ENCODE data around the gene MCRIP1. TPM values are rescaled to one million over a fixed set of nuclear protein-coding genes. Genes with fewer than 3 reads are reported as not detected.
A peak's percentile ranks its signal among the peaks of the same experiment; 100 is the strongest.

MCRIP1 gene
- total RNA-seq, 1 donor from 2014 or later = 64.1 TPM

GRCh38 chr17:81843713-81844326 lies 10.7 kb upstream of the MCRIP1 start:
- intact Hi-C loops (cut with DNase I) = no loop called here
- Histone ChIP-seq H3K9me3 (no peaks in the 10 kb centered on the region), H3K4me1 (peaks cover 34% of the 10 kb centered on the region), H3K4me3 (no peak overlapping the region), H3K27ac (no peak overlapping the region), H3K36me3 (peaks cover 4 to 53% of the 10 kb centered on the region in 2 donors), H3K27me3 (no peaks in the 10 kb centered on the region)
- DNase-seq (ENCODE audit: extremely low spot score in 2 of 2) = no peak
- TF ChIP-seq CTCF (IDR thresholded peaks at IDR 0.05) = no peak
- no peak for TF ChIP-seq POLR2AphosphoS5 (IDR thresholded peaks at IDR 0.05; ENCODE audit: insufficient read depth in 1 of 2, low read depth in 1 of 2)
- no peak for TF ChIP-seq POLR2A (IDR thresholded peaks at IDR 0.05)

GRCh38 chr17:81842725-81843504 lies 9.8 kb upstream of the MCRIP1 start:
- Histone ChIP-seq H3K4me3 (no peak overlapping the region), H3K4me1 (peaks cover 34% of the 10 kb centered on the region), H3K27ac (peak overlapping the region; percentile 38), H3K9me3 (no peaks in the 10 kb centered on the region), H3K36me3 (peaks cover 4 to 48% of the 10 kb centered on the region in 2 donors), H3K27me3 (no peaks in the 10 kb centered on the region)
- DNase-seq (ENCODE audit: extremely low spot score in 2 of 2) = no peak
- TF ChIP-seq POLR2AphosphoS5 (IDR thresholded peaks at IDR 0.05; ENCODE audit: insufficient read depth in 1 of 2, low read depth in 1 of 2) (peak in 1 of 2 donors; percentile 33), POLR2A (IDR thresholded peaks at IDR 0.05) (no peak), CTCF (IDR thresholded peaks at IDR 0.05) (no peak)
- intact Hi-C loops (cut with DNase I) = no loop called here

GRCh38 chr17:81842378-81842724 lies 9.3 kb upstream of the MCRIP1 start:
- H3K27ac ChIP-seq = peak overlapping the region; percentile 38
- DNase-seq (ENCODE audit: extremely low spot score in 2 of 2) = no peak

GRCh38 chr17:81841866-81842265 lies 8.8 kb upstream of the MCRIP1 start:
- intact Hi-C loops (cut with DNase I) = no loop called here
- no peaks in the 10 kb centered on the region for H3K27me3 ChIP-seq
- peaks cover 4 to 37% of the 10 kb centered on the region in 2 donors for H3K36me3 ChIP-seq
- no peaks in the 10 kb centered on the region for H3K9me3 ChIP-seq
- no peak for TF ChIP-seq POLR2A (IDR thresholded peaks at IDR 0.05)
- no peak for TF ChIP-seq CTCF (IDR thresholded peaks at IDR 0.05)
- TF ChIP-seq POLR2AphosphoS5 (IDR thresholded peaks at IDR 0.05; ENCODE audit: insufficient read depth in 1 of 2, low read depth in 1 of 2) = no peak
- H3K4me3 ChIP-seq = no peak overlapping the region
- peaks cover 34% of the 10 kb centered on the region for H3K4me1 ChIP-seq
- H3K27ac ChIP-seq = peak overlapping the region; percentile 58
- DNase-seq (ENCODE audit: extremely low spot score in 2 of 2) = no peak

More at GRCh38 chr17:81842378-81842724, 9.3 kb upstream of the MCRIP1 start:
- TF ChIP-seq POLR2A (IDR thresholded peaks at IDR 0.05) (no peak), POLR2AphosphoS5 (IDR thresholded peaks at IDR 0.05; ENCODE audit: insufficient read depth in 1 of 2, low read depth in 1 of 2) (no peak), CTCF (IDR thresholded peaks at IDR 0.05) (no peak)
- intact Hi-C loops (cut with DNase I) = no loop called here
- Histone ChIP-seq H3K4me3 (no peak overlapping the region), H3K4me1 (peaks cover 34% of the 10 kb centered on the region), H3K9me3 (no peaks in the 10 kb centered on the region), H3K27me3 (no peaks in the 10 kb centered on the region), H3K36me3 (peaks cover 4 to 42% of the 10 kb centered on the region in 2 donors)

All from vagina (tissue), 2 donors.